ENCODE data around the gene ELP1.

- TF ChIP-seq, protein P1, sequence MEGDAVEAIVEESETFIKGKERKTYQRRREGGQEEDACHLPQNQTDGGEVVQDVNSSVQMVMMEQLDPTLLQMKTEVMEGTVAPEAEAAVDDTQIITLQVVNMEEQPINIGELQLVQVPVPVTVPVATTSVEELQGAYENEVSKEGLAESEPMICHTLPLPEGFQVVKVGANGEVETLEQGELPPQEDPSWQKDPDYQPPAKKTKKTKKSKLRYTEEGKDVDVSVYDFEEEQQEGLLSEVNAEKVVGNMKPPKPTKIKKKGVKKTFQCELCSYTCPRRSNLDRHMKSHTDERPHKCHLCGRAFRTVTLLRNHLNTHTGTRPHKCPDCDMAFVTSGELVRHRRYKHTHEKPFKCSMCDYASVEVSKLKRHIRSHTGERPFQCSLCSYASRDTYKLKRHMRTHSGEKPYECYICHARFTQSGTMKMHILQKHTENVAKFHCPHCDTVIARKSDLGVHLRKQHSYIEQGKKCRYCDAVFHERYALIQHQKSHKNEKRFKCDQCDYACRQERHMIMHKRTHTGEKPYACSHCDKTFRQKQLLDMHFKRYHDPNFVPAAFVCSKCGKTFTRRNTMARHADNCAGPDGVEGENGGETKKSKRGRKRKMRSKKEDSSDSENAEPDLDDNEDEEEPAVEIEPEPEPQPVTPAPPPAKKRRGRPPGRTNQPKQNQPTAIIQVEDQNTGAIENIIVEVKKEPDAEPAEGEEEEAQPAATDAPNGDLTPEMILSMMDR (IDR thresholded peaks at IDR 0.05), result no peak
- TF ChIP-seq POLR2A (IDR thresholded peaks at IDR 0.05), result no peak
Measured at GRCh38 chr9:108830272-108830671, 103.7 kb downstream of the ELP1 start.

All from lower leg skin (tissue), 3 donors.